SK-N-SH treated with all-trans-retinoic acid at 6 μM for 48 hours (cell line): Measurements from ENCODE around the gene PARD3.

Experiments
- ARNTL ChIP-seq: fragments of 450-650 bp; formaldehyde crosslinking; IDR thresholded peaks from 2 replicates; pipeline ENCODE4 v1.5.0; 2020; ENCODE audit warnings: low read depth, mild to moderate bottlenecking, moderate library complexity, borderline replicate concordance
- CREB5 ChIP-seq: fragments of 250-450 bp; sonication (Bioruptor Pico); IDR thresholded peaks from 2 replicates; pipeline ENCODE4 v1.5.1; 2020; ENCODE audit warnings: low read depth, mild to moderate bottlenecking, moderate library complexity
- ESRRG ChIP-seq: fragments of 250-450 bp; sonication (Bioruptor Pico); IDR thresholded peaks from 2 replicates; pipeline ENCODE4 v1.6.1; 2021; ENCODE audit warnings: mild to moderate bottlenecking
- GLIS3 ChIP-seq: fragments of 250-450 bp; sonication (Bioruptor Pico); IDR thresholded peaks from 2 replicates; pipeline ENCODE4 v1.5.0; 2020; ENCODE audit warnings: mild to moderate bottlenecking, moderate library complexity
- OSR1 ChIP-seq: fragments of 250-450 bp; sonication (Bioruptor Pico); IDR thresholded peaks from 2 replicates; pipeline ENCODE4 v1.8.0; 2022; ENCODE audit warnings: moderate library complexity, mild to moderate bottlenecking, inconsistent platforms
- PATZ1 ChIP-seq: fragments of 250-450 bp; sonication (Bioruptor Pico); IDR thresholded peaks from 2 replicates; pipeline ENCODE4 v1.8.0; 2020; ENCODE audit warnings: mild to moderate bottlenecking, moderate library complexity, borderline replicate concordance
- PPARA ChIP-seq: fragments of 250-450 bp; sonication (Bioruptor Pico); IDR thresholded peaks from 2 replicates; pipeline ENCODE4 v1.5.0; 2020; ENCODE audit warnings: mild to moderate bottlenecking, borderline replicate concordance
- TCF4 ChIP-seq: fragments of 250-450 bp; sonication (Bioruptor Pico); IDR thresholded peaks from 2 replicates; pipeline ENCODE4 v1.8.0; 2021; ENCODE audit warnings: mild to moderate bottlenecking, moderate library complexity, borderline replicate concordance
- TSHZ2 ChIP-seq: fragments of 250-450 bp; sonication (Bioruptor Pico); IDR thresholded peaks from 2 replicates; pipeline ENCODE4 v1.5.0; 2020; ENCODE audit warnings: mild to moderate bottlenecking, moderate library complexity
- ZFP3 ChIP-seq: fragments of 250-450 bp; sonication (Bioruptor Pico); IDR thresholded peaks from 2 replicates; pipeline ENCODE4 v1.5.0; 2020; ENCODE audit warnings: mild to moderate bottlenecking, moderate library complexity
- ZFP30 ChIP-seq: fragments of 450-650 bp; formaldehyde crosslinking; IDR thresholded peaks from 2 replicates; pipeline ENCODE4 v1.5.0; 2022; ENCODE audit warnings: mild to moderate bottlenecking, moderate library complexity
- TF ChIP-seq, protein P1 (sequence below): fragments of 250-450 bp; sonication (Bioruptor Pico); IDR thresholded peaks from 2 replicates; pipeline ENCODE4 v1.5.1; 2021; ENCODE audit warnings: mild to moderate bottlenecking, moderate library complexity

DNA sequence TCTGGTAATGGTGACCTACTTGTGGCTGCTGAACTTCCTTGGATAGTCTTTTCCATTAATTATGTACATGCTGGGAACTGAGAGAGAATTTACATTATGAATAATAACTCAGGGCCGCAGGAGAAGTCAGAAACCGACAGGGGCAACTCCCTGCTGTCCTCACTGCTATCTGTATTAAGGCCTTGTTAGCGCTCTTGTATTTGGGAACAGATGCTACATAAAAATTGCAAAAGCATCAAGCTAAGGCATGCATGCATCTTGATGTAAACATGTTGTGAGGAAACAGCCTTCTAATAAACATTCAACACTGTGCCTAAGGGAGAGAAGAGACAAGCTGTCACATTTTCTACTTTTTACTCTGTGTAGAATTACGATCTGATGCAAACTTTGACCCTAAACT is 158.4 kb downstream of the PARD3 start:
- TF ChIP-seq ZFP30 (CRISPR knock-in tag) (no peak), CREB5 (CRISPR knock-in tag) (no peak), ESRRG (no peak), PATZ1 (CRISPR knock-in tag) (no peak), OSR1 (no peak), ARNTL (no peak), ZFP3 (CRISPR knock-in tag) (no peak), TCF4 (CRISPR knock-in tag) (no peak), TSHZ2 (CRISPR knock-in tag) (no peak), GLIS3 (no peak), PPARA (CRISPR knock-in tag) (no peak)
- TF ChIP-seq, protein P1, sequence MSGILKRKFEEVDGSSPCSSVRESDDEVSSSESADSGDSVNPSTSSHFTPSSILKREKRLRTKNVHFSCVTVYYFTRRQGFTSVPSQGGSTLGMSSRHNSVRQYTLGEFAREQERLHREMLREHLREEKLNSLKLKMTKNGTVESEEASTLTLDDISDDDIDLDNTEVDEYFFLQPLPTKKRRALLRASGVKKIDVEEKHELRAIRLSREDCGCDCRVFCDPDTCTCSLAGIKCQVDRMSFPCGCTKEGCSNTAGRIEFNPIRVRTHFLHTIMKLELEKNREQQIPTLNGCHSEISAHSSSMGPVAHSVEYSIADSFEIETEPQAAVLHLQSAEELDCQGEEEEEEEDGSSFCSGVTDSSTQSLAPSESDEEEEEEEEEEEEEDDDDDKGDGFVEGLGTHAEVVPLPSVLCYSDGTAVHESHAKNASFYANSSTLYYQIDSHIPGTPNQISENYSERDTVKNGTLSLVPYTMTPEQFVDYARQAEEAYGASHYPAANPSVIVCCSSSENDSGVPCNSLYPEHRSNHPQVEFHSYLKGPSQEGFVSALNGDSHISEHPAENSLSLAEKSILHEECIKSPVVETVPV = no peak
